ENCODE results near the gene PDIA3. TPM values are rescaled to one million over a fixed set of nuclear protein-coding genes. Genes with fewer than 3 reads are reported as not detected.

Gene PDIA3
- total and polyA plus RNA-seq, 2 of the 13 experiments (the other 11 are each of a cell fraction or from before 2014, with no cell fraction given), result 238 to 433 TPM

GRCh38 chr15:43777267-43777914, 31.2 kb downstream of the PDIA3 start (continued):
- TF ChIP-seq ZNF646 (CRISPR knock-in tag; IDR thresholded peaks at IDR 0.05) (0 out of 2 replicates have a peak, but pooled peaks have one; percentile 39), NFYC (CRISPR knock-in tag; IDR thresholded peaks at IDR 0.05) (no peak), ZNF235 (CRISPR knock-in tag; IDR thresholded peaks at IDR 0.05; ENCODE audit: borderline replicate concordance) (no peak), ZBTB43 (CRISPR knock-in tag; conservative IDR thresholded peaks at IDR 0.05) (no peak), MLX (CRISPR knock-in tag; IDR thresholded peaks at IDR 0.05) (no peak), HNF4G (IDR thresholded peaks at IDR 0.05; ENCODE audit: borderline replicate concordance, low read depth, low read length) (no peak), HNF4G (CRISPR knock-in tag; IDR thresholded peaks at IDR 0.05; ENCODE audit: borderline replicate concordance, low read depth) (no peak), ZNF143 (CRISPR knock-in tag; IDR thresholded peaks at IDR 0.05) (no peak), THAP9 (CRISPR knock-in tag; IDR thresholded peaks at IDR 0.05; ENCODE audit: borderline replicate concordance) (no peak; the same call in 1 of the 2 replicates)

Data from HepG2 (cell line).